T-helper 1 cell (primary cell): ENCODE measurements around the gene ALDH1A1.
"Not testable (repeated sequence)": the region's sequence is repeated elsewhere in the genome, so short reads cannot be mapped to it uniquely, and the experiment has no call there.

Experiments used
- DNase-seq, 5 donors: peaks; one replicate each; pipeline ENCODE4 v3.0.0-alpha.2; 2012 to 2020

The ALDH1A1 gene

GRCh38 chr9:72942451-72942850, 10.4 kb downstream of the ALDH1A1 start:
- no peak for DNase-seq

DNA sequence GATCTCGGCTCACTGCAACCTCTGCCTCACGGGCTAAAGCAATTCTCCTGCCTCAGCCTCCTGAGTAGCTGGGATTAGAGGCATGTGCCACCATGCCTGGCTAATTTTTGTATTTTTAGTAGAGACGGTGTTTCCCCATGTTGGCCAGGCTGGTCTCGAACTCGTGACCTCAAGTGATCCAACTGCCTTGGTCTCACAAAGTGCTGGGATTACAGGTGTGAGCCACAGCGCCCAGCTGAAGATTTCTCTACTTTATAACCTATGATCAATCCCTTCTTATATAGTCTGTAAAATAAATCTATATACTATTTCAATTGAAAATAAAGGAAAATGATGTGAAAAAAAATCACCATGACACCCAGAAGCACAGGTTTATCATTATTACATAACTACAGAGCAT, 13.3 kb downstream of the ALDH1A1 start:
- not testable (repeated sequence) for DNase-seq

DNA sequence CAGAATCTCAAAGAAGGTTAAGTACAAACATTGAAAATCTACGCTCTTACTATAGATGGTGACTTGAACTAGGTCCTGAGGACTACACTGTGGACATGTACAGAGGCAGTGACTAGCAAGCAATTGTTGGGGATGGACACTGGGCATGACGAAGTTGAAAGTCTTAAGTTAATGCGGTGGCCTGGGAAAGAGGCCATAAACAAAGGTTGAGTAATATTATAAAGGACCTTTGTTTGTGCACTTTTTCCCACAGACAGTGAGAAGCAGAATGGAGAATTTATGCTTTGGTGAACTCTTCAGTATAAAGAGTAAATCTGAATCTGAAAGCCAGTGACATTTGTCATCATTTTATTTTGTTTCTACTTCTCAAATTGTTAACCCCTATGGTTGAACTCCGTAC, 15.3 kb downstream of the ALDH1A1 start:
- no peak for DNase-seq

GRCh38 chr9:72936679-72937078, 16.2 kb downstream of the ALDH1A1 start:
- DNase-seq = no peak

- no peak for DNase-seq
Measured at GRCh38 chr9:72936266-72936665, 16.6 kb downstream of the ALDH1A1 start.

DNA sequence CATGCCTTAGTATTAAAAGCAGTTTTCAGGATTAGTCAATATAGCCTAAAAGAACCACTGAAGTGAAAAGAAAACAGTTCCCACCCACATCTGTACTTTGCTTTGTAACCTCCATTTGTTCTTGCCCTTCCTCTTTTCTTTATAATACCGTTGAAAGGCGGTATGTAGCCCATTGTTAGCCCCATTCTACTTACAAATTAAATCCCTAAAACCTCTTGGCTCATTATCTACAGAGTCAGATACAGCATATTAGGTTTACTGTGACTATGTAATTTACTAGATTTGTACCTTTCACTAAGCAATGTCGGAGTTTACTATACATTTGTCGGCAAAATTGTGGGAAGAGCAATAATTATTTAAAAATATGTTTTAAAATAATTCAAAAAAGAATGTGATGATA, 17.3 kb downstream of the ALDH1A1 start:
- DNase-seq = no peak

GRCh38 chr9:72933730-72934665, 18.9 kb downstream of the ALDH1A1 start:
- no peak for DNase-seq

- no peak for DNase-seq
Measured at GRCh38 chr9:72932619-72933018, 20.2 kb downstream of the ALDH1A1 start.

- no peak for DNase-seq
Measured at GRCh38 chr9:72931897-72932296, 21.0 kb downstream of the ALDH1A1 start.

- DNase-seq = no peak
Measured at GRCh38 chr9:72931437-72931836, 21.4 kb downstream of the ALDH1A1 start.

GRCh38 chr9:72930828-72931227, 22.0 kb downstream of the ALDH1A1 start:
- no peak for DNase-seq

- no peak for DNase-seq
Measured at GRCh38 chr9:72929542-72929941, 23.3 kb downstream of the ALDH1A1 start.

- no peak for DNase-seq
Measured at GRCh38 chr9:72928042-72928507, 24.8 kb downstream of the ALDH1A1 start.

DNA sequence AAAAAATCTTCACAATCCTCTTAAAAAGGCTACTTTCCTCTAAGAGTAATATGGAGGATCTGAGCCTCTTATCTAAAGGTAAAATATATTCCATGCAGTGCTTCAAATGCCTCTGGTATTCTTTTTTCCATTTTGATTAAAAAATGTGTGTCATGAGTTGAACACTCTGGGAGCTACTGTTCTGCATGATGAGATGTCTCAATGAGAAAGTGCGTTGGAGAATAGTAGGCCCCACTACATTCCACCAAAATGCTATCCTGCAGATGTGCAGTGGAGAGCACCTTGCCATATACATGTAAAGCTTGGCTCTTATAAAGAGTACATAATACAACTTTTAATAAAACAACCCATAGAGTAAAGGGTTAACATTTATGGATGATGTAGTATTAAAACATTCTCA, 26.3 kb downstream of the ALDH1A1 start:
- no peak for DNase-seq

- no peak for DNase-seq
Measured at GRCh38 chr9:72925891-72926290, 27.0 kb downstream of the ALDH1A1 start.

DNA sequence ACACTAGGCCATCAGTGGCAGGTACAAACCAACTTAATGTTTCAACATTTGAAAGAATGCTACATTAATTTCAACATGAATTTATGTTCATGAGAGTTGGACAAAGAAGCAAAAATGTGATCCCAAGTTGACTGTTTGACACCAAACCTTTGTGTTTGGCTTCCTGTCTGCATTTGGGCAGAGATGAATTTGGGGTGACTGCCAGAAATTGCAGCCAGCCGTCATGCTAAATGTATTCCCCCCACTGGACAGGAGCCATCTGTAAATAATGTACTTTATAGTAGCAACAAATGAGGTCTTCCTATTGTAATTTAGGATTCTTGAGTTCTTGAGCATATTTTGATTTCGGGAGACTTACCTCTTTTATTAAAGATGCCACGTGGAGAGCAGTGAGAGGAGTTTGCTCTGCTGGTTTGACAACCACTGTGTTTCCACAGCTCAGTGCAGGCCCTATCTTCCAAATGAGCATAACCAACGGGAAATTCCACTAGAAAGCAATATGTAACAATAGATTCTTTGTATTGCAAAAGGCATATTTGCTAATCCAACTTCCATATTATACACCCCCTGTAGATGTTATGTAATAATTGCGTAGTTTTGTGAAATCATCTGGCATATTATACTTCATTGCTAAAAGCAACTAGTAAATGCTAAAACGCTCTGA, 27.6 kb downstream of the ALDH1A1 start:
- DNase-seq = no peak

DNA sequence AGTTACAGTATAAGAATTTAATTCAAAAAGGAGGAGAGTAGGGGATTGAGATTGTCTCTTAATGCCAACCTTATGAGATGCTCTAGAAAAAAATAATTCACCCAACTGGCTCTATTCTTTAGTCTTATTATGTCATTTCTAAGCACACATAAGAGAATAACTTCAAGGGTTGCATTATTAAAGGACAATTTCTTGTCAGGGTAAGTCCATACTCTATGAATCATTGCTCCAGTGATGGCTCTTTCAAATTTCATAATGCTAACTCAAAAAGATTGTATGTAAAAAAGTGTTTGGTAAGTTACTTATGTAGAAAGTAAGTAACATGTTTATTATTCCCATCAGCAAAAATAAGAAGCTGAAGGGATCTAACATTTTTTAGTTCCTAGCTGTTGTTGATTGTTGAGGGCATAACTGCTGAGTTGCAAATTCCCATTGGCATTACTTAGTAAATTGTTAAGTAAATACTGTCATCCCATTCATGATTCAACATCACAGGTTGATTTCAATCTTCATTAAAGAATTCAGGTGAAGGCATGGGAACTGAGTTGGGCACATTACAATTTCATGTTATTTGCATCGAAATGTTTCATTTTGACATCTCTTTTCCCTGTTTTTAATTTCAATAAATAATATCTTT, 28.6 kb downstream of the ALDH1A1 start:
- DNase-seq = no peak

DNA sequence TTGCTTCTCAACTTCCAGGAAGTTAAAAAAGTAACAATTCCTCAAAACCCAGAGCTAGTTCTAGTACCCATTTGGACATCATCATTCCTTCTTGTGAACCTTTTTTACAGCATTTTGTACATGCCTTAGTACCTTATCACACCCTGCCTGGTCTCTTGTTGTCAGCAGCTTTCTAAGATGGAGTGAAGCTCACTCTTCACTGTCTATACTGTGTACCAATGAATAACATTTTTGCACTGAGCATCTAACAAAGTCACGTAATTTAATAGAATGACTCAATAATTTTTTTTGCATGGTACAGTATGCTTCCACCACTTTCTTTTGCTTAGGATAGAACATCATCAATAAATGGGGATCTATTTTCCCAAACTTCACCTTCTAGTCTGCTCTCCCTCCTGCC, 29.8 kb downstream of the ALDH1A1 start:
- DNase-seq = no peak

GRCh38 chr9:72921888-72922654, 30.8 kb downstream of the ALDH1A1 start:
- DNase-seq = no peak

DNA sequence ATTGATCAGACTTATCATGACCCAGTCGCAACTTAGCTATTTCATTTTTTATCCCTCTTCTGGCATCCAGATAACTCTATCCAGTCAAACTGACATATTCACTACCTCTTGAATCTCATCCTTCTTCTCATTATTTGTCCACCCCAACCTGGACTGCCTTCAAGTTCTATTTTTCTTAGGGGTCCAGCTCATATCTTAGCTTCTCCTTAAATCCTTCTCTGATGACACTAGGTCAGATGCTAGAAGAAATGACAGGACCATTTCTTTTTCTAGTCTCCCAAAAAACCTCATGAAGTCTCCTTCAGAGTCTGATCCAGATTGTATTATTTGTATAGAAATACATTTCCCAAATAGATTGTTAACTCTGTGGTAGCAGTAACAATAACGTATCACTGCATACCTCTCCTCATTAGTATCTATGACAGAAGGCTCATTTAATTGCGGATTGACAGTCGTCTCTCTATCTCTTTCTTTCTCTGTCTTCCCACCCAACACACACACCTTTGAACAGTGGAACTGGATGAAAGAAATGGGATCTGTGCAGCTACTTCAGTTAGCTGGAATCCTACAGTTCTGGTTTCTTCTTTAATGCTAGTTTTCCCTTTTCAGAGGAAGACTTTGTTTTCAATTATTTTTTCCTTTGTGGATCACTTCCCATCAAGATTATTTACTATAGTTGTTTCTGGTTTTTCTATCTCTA, 33.5 kb downstream of the ALDH1A1 start:
- no peak for DNase-seq

DNA sequence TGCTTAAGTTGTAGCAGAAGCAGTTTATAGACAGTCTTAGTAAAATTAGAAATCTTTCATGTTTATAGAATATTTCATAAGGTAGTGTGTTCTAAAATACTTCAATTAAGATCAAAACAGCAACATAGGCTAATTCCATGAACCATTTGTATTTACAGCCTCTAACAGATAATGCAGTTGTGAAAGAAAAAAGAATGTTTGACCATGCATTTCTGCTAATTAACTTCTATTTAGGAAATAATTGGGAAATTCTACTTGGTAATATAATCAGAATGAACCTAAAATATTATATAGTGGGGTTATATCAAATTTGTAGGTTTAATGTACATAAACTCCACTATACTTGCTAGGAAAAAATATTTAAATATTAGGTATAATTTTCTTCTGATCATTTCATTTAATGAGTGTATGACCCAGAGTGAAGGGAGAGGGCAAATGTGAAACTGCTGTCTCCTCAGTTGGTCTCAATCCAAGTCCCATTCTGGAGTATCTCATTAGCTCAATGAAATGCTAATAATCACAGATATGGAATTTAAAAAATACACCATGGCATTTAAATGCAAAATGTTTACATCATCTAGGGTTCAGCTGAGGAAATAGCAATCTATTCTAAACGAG, 34.9 kb downstream of the ALDH1A1 start:
- DNase-seq = no peak

DNA sequence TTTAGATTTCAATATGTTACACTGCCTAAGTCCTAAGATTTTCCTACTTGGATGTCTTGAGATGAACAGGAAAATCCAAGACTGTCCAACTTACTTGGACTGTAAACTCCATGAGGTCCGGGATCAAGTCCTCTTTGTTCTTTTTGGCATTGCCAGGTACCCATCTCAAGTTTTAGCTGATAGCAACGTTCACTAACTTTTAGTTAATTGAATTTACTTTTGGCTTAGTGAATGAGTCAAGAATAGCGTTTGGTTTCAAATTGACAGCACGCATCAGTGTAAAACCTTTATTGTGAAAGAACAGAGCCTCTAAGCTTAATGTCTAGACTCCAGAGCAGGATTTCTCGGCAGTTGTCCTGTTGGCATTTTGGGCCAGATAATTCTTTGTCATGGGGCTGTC, 37.2 kb downstream of the ALDH1A1 start:
- no peak for DNase-seq
